GM13976 (cell line): Measurements from ENCODE around the gene KIF4A.
"Not testable (repeated sequence)": the region's sequence is repeated elsewhere in the genome, so short reads cannot be mapped to it uniquely, and the experiment has no call there.

Experiments used
- DNase-seq: peaks from one replicate; pipeline ENCODE4 v3.0.0; 2012; ENCODE audit warnings: low spot score
- CTCF ChIP-seq: IDR thresholded peaks from 2 replicates; pipeline ENCODE4 v1.5.1; 2012; ENCODE audit warnings: borderline replicate concordance, mild to moderate bottlenecking; ENCODE audit not compliant: insufficient read depth; ENCODE audit errors: extremely low read depth, missing control alignments, control extremely low read depth
- in situ Hi-C: fragments of 300-500 bp; cut with MboI; formaldehyde crosslinking; loops from one replicate; pipeline ENCODE4 v1.12.0; 2022; ENCODE audit warnings: low sequenced_read_pairs, mixed read lengths, inconsistent platforms; ENCODE audit not compliant: unreplicated experiment

KIF4A gene

GRCh38 chrX:70343435-70343834, 53.5 kb downstream of the KIF4A start:
- TF ChIP-seq CTCF: no peak
- in situ Hi-C loops: no loop called here

GRCh38 chrX:70346418-70347070, 56.6 kb downstream of the KIF4A start:
- TF ChIP-seq CTCF: no peak
- in situ Hi-C loops: no loop called here
- DNase-seq: no peak

More at GRCh38 chrX:70343435-70343834, 53.5 kb downstream of the KIF4A start:
- DNase-seq: no peak

GRCh38 chrX:70348825-70349224, 58.9 kb downstream of the KIF4A start:
- in situ Hi-C loops, DNase-seq: not testable (repeated sequence)

GRCh38 chrX:70349367-70350125, 59.6 kb downstream of the KIF4A start:
- DNase-seq, in situ Hi-C loops: not testable (repeated sequence)

- no peak for DNase-seq
- TF ChIP-seq CTCF: no peak
- in situ Hi-C loops: no loop called here
These were observed 62.6 kb downstream of the KIF4A start for GRCh38 chrX:70352496-70352895.

- DNase-seq: no peak
- TF ChIP-seq CTCF: no peak
- in situ Hi-C loops: no loop called here
These were observed 63.6 kb downstream of the KIF4A start for GRCh38 chrX:70353514-70353913.

- in situ Hi-C loops: no loop called here
- DNase-seq: no peak
- TF ChIP-seq CTCF: no peak
These were observed 64.8 kb downstream of the KIF4A start for GRCh38 chrX:70354716-70355115.
